HG03139 (cell line): ENCODE measurements around the gene SFTPA2.
"Not testable (repeated sequence)": the region's sequence is repeated elsewhere in the genome, so short reads cannot be mapped to it uniquely, and the experiment has no call there.

Experiments
- ATAC-seq: cut with Tn5 transposase; IDR thresholded peaks from one replicate; pipeline ENCODE4 v1.9.1; 2021; ENCODE audit not compliant: unreplicated experiment

SFTPA2 gene

DNA sequence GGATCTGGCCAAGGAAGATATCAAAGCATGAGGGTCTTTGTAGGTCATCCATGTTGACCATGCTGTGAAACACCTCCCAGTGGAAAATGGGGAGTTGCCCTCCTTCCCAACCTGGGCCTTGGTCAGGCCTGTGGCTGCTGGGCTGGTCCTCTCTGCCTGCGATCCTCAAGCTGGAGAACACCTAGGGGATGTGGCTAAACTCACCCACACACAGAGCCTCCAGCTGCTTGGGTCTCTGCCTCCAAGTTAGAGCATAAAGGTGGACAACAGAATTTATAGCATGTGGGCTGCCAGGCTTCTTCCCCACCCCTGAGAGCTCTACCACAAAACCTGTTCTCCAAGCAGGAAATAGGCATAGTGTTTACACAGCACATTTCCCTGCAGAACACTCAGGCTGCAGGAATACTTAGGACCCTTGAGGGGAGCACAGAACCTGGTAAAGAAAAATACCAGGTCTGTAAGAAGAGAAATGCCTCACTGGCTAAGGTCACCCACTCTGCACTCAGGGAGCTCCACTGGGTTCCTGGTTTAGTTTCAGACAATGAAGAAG is at the start of gene SFTPA2:
TSS of gene SFTPA2 (minus strand) at position 248 of the 550 bp plus-strand sequence. CDS start 924 bp downstream, outside the sequence.
- no peak for ATAC-seq

DNA sequence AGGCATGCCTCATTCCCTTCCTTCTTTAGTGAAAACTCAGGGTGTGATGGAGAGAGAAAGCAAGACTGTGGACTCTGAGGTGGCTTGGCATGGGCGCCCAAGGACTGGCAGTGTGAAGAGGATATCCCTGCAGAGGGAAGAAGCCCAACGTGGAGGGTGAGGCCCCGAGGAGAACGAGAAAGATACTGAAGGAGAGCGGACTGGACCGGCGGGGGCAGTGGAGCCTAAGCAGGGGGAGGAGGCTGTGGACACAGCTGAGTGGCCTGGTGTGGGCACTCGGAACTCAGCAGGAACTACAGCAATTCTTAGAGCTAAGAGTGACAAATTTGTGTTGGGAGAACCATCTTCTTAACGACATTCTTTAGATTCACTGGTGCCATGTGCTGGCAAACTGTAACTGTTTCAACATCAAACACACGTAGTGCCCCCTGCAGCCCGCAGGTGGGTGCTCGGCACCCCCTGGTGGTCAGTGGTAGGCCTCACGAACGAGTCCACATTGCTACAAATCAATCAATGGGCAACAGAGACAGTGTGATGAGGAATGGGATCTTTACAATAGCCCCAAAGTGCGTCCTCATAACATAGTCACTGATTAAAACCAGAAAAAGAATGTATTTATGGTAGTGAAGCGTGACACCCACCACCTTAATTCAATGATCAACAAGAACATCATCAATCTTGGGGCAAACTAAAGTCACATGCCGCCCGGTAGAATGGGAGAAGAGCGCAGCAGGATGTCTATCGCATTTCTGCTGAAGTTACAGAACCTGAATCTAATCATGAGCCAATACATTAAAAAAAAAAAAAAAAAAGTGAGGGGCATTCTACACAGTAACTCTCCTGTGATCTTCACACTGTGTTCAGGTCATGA is 48.5 kb upstream of the SFTPA2 start:
- no peak for ATAC-seq

DNA sequence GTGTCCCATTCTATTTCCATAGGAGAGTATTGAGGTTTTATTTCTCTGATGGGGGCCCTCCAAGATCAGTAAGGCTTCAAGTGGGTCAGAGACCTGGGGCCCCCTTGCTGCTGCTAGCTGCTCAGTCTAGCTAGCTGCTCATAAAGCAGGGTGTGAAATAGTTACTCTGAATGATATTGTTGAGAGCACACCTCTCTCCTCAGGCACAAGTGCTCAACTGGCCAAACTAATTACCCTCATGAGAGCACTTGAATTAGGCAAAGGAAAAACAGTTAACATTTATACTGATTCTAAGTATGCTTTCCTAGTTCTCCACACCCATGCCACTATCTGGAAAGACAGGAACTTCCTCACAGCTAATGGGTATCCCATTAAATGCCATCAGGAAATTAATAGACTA is 45.1 kb upstream of the SFTPA2 start:
- ATAC-seq, result no peak

DNA sequence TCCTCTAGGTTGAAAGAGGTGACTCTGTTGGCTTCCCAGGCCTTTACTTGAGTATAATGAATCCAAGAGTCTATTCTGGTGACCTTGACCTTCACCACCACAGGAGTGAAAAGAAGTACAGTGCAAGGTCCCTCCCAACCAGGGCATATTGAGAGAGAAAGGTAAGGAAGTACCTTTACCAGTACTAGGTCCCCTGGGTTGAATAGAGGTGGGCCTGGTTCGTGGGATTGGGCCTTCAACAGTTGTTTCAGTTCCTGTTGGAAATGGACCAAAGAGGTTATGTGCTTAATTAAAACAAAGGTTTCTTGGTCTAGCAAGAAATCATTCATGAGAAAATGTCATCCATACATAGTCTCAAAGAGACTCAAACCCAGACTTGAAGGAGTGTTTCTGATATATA is 44.1 kb upstream of the SFTPA2 start:
- ATAC-seq, result no peak

DNA sequence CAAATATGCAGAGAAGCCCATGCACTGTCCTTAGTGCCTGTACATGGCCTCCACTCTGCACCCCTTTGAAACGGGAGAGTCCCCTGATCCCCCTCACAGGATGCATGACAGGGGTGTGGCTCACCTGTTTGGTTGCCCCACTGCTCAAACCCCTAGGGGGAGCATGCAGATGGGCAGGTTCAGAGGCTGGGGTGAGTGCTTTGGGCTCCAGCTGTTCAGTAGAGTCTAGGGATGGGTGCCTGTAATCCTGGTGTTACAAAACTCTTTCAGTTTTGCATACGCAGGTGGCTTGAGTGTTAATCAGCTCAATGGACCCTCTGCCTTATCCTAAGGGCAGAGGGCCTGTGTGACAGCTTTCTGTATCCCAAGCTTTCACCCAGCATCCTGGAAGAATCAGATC is 42.7 kb upstream of the SFTPA2 start:
- ATAC-seq, result no peak

DNA sequence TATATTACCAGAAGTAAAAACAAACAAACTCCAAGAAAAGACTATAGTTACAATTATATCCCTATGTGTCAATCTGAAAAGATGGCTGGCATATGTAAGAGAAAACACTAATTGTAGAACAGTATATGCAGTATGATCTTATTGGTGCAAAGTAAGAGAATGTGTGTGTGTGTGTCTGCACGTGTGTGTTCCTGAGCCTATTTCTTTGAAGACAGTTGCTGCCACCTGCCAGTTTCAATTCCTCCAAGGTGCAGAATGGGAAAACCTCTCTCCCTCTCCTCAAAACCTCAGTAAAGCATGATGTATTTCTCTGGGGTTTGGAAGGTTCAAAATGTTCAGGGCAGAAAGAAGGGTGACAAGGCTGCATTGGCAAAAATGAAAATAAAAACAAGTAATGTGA is 41.7 kb upstream of the SFTPA2 start:
- no peak for ATAC-seq

DNA sequence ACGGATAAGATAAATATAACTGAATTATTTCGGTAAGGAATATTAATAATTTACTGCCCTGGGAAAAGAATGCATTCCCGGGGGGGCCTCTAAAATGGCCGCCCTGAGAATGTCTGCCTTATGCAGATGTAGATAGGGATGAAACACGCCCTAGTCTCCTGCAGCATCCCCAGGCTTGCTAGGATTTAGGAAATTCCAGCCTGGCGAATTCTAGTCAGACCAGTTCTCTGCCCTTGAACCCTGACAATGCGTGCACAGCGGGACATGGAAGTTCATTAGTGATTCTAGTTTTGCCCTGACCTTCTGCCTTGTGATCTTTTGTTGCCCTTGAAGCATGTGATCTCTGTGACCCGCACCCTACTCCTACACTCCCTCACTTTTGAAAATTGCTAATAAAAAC is 39.4 kb upstream of the SFTPA2 start:
- ATAC-seq, result not testable (repeated sequence)

DNA sequence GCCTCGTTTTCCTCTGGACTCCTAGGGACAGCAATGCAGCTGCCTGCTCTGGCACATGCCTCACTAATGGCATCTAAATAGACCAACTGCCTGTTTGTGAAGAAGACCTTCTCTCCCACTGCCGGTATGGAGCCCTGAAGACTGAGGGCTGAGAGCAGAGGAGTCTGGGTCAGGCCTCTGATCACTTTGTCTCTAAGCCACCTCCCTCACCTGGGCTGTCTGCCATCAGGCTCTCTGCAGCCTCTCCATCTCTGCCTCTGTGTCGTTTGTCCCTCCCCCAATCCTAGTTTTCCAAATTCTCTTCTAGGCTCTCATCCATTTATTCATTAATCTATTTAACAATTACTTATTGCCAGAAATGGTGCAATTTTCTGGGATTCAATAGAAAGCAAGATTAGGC is 35.3 kb upstream of the SFTPA2 start:
- ATAC-seq, result no peak

DNA sequence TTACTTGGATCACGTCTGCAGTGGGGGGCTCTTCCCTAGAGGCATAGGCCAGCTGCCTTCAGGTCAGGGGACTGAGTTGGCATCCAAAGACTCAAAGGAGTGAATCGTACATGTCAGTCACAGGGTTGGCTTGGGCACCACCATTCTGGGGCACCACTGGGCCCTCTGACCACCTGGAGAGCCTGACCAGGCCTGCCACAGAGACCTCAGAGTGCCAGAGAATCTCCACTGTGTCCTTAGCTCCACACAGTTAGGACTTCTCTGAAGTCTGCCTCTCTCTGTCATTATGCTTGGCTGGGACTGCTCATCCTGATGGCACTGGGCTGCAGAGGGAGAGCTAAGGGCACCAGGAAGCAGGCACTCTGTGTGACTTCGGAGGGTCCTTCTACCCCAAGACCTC is 34.4 kb upstream of the SFTPA2 start:
- not testable (repeated sequence) for ATAC-seq

DNA sequence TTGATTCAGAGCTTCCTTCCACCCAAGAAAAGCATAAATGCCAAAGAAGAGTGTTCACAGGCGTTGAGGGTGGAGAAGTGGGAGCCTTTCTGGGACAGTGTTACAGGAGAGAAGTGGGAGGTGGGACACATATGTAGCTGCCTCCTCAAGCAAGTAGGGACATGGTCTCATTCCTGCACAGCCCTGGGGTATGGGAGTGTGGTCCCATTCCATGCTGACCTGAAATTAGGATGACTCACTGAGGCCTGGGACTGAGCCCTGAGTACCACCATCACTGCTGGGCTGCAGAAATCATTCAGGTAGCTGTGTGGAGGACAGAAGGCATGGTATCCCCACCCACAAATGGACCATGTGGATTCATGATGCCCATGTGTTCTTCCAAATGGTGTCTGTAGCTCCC is 33.2 kb upstream of the SFTPA2 start:
- no peak for ATAC-seq

DNA sequence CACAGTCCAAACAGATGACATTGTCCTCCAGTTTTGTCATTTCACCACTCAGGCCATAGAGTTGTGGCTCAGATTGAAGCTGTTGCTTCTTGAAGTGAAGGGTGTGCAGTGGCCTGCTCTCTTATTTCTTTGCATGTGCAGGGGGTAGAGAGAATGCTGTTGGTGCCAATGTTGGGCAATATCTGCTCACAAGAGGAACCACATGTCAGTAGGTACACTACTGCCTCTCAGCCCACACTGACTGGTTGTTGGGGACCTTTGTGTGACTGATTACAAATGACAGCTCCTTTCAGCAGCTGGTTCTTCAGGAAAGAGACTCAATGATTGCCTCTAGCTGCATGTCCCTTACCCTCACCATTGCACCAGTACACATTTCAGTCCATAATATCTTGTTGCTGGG is 28.6 kb upstream of the SFTPA2 start:
- no peak for ATAC-seq

DNA sequence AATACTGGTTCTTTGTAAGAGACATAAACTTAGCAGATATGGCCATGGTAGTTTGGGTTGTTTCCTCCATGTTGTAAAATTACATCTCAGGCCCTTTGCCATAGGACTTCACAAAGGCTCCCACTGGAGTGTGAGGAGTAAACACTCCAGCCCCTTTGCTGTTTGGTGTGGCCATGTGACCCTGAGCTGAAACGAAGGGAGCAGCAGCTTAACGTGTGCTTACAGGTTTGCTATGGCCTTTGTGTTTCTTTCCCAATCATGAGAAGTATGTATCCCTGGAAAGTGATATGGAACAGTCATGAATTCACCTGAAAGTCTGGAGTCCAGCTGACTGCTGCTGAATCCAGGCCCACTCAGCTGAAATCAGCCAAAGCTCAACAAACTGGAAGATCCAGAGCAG is 26.7 kb upstream of the SFTPA2 start:
- no peak for ATAC-seq

DNA sequence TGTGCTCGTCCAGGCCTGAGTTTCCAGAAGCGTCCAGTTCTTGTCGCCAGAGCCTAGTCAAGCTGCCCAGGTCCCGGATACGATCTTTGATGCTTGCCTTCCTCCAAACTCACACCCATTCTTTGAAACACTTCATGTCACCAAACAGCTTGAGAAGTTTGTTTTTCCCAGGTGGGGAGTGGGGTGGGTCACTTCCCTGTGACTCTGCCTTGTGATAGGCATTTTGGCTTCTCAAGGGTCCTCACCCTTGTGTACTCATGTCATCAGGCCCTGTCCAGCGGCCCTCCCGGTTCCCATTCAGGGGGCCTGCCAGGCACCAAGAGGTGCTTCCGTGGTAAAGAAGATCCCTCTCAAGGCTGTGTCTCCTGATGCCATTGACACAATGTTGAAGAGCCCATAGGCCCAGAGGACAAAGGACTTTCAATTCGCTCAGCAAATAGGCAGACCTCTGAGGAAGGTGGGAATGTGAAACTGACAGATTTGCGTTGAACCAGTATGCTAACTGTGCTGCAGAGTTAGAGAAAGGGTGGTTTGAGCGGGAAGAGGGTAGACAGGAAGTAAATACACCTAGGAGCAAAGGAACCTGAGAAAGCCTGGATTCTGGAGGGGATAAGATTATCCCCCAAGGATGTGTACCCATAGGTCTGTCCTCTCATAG is 25.8 kb upstream of the SFTPA2 start:
- ATAC-seq, result no peak

DNA sequence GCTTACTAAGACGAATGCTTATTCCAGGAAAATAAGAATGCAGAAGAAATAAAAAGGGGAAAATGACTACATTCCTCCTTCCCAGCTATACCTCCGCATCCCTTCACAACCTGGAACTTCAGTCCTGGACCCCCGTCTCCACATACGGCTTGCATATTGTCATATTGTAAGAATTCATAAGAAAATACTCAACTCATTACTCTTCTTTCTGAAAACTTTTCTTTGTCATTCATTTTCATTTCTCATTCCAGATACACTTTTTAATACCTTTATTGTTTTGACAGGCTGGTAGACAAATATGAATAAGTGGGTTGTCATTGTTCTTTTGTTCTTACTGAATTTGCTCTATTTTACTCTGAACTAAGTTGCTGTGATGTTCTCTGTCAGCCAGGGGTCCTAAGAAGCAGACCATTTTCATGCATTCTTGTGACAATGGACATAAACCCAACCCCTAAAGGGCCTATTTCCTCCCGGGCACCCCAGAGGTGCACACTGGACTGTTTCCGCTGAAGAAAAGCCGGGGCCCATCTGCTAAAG is 23.3 kb upstream of the SFTPA2 start:
- no peak for ATAC-seq

DNA sequence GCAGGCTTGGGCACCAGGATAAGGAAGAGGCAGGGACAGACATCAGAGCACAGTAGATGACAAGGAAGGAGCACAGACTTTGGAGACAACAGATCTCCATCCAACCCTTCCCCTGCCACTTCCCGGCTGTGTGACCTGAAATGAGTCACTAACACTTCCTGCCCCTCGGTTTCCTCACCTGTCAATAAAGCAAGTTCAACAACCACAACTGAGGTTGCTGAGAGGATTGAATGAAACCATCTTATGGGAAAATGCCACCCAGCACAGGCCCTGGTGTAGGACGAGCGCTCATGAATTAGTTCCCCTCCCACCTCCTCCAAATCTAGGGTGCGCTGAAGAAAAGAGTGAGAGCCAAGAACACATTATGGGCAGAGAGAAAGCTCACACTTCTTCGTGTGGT is 22.7 kb upstream of the SFTPA2 start:
- ATAC-seq, result not testable (repeated sequence)

DNA sequence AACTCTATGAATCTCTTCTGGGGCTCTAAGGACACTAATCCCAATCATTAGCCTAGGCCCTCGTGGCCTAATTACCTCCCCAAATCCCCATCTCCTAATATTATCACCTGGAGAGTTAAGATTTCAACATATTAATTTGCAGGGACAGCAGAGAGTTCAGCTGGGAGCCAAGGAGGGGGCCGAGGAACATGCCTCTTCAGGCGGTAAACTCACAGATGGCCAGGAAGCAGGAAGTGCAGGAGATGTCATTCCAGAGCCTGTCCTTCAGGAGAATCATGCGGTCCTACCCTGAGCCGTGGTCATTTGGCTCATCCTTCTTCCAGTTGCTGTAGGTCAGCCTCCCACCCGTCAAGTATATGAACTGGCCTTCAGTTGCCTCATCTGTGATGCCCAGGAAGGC is 21.9 kb upstream of the SFTPA2 start:
- no peak for ATAC-seq

DNA sequence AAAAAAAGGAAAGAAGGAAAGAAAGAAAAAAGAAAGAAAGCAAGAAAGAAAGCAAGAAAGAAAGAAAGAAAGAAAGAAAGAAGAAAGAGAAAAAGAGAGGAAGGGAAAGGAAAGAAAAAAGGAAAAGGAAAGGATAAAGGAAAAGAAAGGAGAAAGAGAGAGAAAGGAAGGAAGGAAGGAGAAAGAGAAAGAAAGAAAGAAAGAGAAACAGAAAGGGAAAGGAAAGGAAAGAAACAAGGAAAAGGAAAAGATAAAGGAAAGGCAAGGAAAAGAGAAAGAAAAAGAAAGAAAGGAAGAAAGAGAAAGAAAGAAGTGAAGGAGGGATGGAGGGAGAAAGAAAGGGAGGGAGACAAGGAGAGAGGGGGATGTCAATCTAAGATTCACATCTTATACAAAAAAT is 20.8 kb upstream of the SFTPA2 start:
- ATAC-seq, result no peak

DNA sequence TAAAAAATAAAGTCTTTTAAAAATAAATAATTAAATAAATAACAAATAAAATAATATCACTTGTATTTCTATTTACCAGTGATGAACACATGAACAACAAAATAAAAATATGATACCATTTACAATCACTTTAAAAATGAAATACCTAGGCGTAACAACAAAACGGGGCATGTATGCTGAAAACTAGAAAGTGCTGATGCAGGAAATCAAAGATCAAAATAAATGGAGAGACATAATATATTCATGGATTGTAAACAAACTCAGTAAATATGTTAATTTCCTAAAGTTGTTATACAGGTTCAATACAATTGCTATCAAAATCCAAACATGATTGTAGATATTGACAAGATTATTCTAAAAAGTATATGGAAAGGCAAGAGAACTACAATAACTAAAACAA is 19.2 kb upstream of the SFTPA2 start:
- ATAC-seq, result no peak

DNA sequence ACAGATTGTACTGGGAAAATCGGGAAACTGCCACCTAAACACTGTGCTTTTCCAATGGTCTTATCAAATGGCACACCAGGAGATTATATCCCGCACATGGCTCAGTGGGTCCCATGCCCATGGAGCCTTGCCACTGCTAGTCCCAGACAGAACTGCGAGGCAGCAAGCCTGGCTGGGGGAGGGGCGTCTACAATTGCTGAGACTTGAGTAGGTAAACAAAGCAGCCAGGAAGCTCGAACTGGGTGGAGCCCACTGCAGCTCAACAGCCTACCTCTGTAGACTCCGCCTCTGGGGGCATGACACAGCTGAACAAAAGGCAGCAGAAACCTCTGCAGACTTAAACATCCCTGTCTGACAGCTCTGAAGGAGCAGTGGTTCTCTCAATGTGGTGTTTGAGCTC is 10.4 kb upstream of the SFTPA2 start:
- ATAC-seq, result not testable (repeated sequence)

DNA sequence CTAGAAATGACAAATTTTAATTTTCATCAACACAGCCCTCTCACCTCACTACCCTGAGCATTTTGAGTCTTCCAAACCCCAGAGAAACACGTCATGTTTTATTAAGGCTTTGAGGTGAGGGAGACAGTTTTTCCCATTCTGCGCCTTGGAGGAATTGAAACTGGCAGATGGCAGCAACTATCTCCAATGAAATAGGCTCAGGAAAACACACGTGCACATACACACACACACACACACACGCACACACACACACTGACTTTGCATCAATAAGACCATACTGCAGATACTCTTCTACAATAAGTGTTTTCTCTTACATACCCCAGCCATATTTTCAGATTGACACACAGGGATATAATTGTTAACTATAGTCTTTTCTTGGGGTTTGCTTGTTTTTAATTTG is 3.2 kb upstream of the SFTPA2 start:
- no peak for ATAC-seq

DNA sequence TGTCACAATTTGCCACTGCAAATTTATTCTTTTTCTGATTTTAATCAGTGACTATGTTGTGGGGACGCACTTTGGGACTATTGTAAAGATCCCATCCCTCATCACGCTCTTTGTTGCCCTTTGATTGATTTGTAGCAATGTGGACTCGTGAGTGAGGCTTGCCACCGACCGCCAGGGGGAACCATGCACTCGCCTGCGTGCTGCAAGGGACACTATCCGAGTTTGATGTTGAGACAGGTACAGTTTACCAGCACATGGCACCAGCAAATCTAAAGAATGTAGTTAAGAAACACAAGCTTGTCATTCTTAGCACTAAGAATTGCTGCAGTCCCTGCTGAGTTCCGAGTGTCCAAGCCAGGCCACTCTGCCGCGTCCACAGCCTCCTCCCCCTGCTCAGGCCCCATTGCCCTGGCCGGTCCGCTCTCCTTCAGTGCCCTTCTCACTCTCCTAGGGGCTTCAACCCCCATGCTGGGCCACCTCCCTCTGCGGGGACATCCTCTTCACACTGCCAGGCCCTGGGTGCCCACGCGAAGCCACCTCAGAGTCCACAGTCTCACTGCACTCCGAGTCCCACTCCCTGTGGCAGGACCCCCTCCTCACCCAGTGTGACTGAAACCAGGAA is 2.0 kb upstream of the SFTPA2 start:
- peak; percentile 76 for ATAC-seq

DNA sequence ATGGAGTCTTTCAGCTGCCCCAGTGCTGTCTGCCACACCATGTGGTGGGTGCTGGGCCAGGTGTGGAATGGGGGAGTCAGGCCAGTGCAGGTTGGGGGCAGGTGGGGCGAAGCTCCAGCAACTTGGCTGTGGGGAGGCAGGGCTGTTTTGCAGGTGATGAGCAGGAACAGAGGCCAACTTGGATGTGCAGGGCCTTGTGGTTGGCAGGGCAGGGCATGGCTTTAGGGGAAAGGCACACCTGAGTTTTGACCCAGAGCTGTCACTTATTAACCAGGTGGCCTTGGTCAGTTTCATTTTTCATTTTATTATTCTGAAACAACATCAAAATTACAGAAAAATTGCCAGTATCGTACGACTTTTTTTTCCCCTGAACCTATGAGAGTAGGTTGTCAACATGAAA is 1.1 kb upstream of the SFTPA2 start:
- ATAC-seq, result no peak
